K562 (cell line): ENCODE results near the gene P4HB. TPM values are rescaled to one million over a fixed set of nuclear protein-coding genes. Genes with fewer than 3 reads are reported as not detected.

ENCODE experiments used
- CTBP1 ChIP-seq: fragments of 450-650 bp; IDR thresholded peaks from 2 replicates; pipeline ENCODE4 v1.6.1; 2016; ENCODE audit warnings: borderline replicate concordance
- HDGF ChIP-seq: fragments of 450-650 bp; IDR thresholded peaks from 2 replicates; pipeline ENCODE4 v1.6.1; 2016
- ILF3 ChIP-seq: fragments of 450-650 bp; IDR thresholded peaks from 2 replicates; pipeline ENCODE4 v1.6.1; 2018; ENCODE audit warnings: antibody characterized with exemption, mild to moderate bottlenecking, moderate library complexity, borderline replicate concordance
- JUN ChIP-seq, 2 experiments: sonication (generic) in 1 of 2; formaldehyde crosslinking in 1 of 2; IDR thresholded peaks; 2 replicates each; pipeline versions ENCODE4 v1.6.1 to v1.8.0; 2012 to 2022; ENCODE audit warnings: borderline replicate concordance in 2 of 2, mild to moderate bottlenecking in 2 of 2, improper control_type of control experiment in 1 of 2, low read depth in 1 of 2, low read length in 1 of 2, missing genetic modification reagents in 1 of 2
- KLF1 ChIP-seq: fragments of 450-650 bp; IDR thresholded peaks from 2 replicates; pipeline ENCODE4 v1.6.1; 2016; ENCODE audit warnings: missing genetic modification characterization, missing compliant biosample characterization
- MCM7 ChIP-seq, 2 experiments: fragments of 450-650 bp; IDR thresholded peaks; 2 replicates each; pipeline ENCODE4 v1.6.1; 2016 to 2018
- NONO ChIP-seq, 2 experiments: fragments of 200-400 bp in 1 of 2; fragments of 450-650 bp in 1 of 2; formaldehyde crosslinking in 1 of 2; IDR thresholded peaks; 2 replicates each; pipeline ENCODE4 v1.6.1; 2017; ENCODE audit warnings: low read depth in 2 of 2, mild to moderate bottlenecking in 2 of 2, moderate library complexity in 2 of 2, low read length in 1 of 2
- PHB ChIP-seq: fragments of 250-450 bp; sonication (Bioruptor Pico); IDR thresholded peaks from 2 replicates; pipeline ENCODE4 v1.5.0; 2021
- PHF8 ChIP-seq: fragments of 200-600 bp; sonication (generic); IDR thresholded peaks from 2 replicates; pipeline ENCODE4 v1.6.1; 2012; ENCODE audit warnings: mixed run types, mild to moderate bottlenecking, inconsistent platforms, low read length, moderate library complexity, borderline replicate concordance
- POLR2A ChIP-seq: fragments of 450-650 bp; conservative IDR thresholded peaks from 2 replicates; pipeline ENCODE4 v1.6.1; 2016
- PTRF ChIP-seq: fragments of 450-650 bp; IDR thresholded peaks from 2 replicates; pipeline ENCODE4 v1.6.1; 2016; ENCODE audit warnings: mild to moderate bottlenecking, missing genetic modification characterization, missing compliant biosample characterization
- ZNF561 ChIP-seq: fragments of 450-650 bp; formaldehyde crosslinking; conservative IDR thresholded peaks from 2 replicates; pipeline ENCODE4 v1.4.0; 2020; ENCODE audit warnings: mild to moderate bottlenecking, moderate library complexity
- ZNF589 ChIP-seq: fragments of 200-800 bp; sonication (Bioruptor generic); IDR thresholded peaks from 2 replicates; pipeline ENCODE4 v1.6.1; 2016; ENCODE audit warnings: low read depth, missing genetic modification characterization, missing compliant biosample characterization
- polyA plus RNA-seq, 8 experiments: library from polyadenylated mRNA; depleted of rRNA in 4 of 8; stranded (reverse) in 5 of 8; unstranded in 3 of 8; fragments of >200 nt; fragmentation: Nextera tagmentation in 2 of 8; fragmentation: Illumina TruSeq in 1 of 8; extraction: Ambion mirVana in 2 of 8; extraction: Trizol in 1 of 8; gene quantifications; 2 replicates each; pipeline versions ENCODE4 v1.2.1 to v1.2.3, GENCODE V29; 2011 to 2014; ENCODE audit warnings: inconsistent platforms in 1 of 8, missing spikeins in 1 of 8
- total RNA-seq, 7 experiments: library from RNA; depleted of rRNA in 6 of 7; stranded (reverse); fragments of >200 nt in 6 of 7; fragmentation: Illumina TruSeq in 2 of 7; extraction: Trizol in 2 of 7; gene quantifications; 2 replicates each; pipeline versions ENCODE4 v1.2.1 to v1.2.3, GENCODE V29; 2011 to 2021; ENCODE audit warnings: low replicate concordance in 1 of 7
- TF ChIP-seq, protein P1 (sequence below): sonication (generic); formaldehyde crosslinking; IDR thresholded peaks from 2 replicates; pipeline ENCODE4 v1.8.0; 2022; ENCODE audit warnings: mild to moderate bottlenecking, missing genetic modification reagents
- TF ChIP-seq, protein P2 (sequence below): IDR thresholded peaks from 2 replicates; pipeline ENCODE4 v1.6.1; 2012; ENCODE audit warnings: low read depth, low read length, improper control_type of control experiment, borderline replicate concordance
- TF ChIP-seq, protein P3 (sequence below), 2 experiments: fragments of 450-650 bp in 1 of 2; sonication (generic) in 1 of 2; formaldehyde crosslinking; conservative IDR thresholded peaks; 2 replicates each; pipeline versions ENCODE4 v1.4.0 to v1.8.1; 2020 to 2022; ENCODE audit warnings: mild to moderate bottlenecking in 1 of 2, missing genetic modification reagents in 1 of 2
- TF ChIP-seq, protein P4 (sequence below): sonication (generic); formaldehyde crosslinking; IDR thresholded peaks from 2 replicates; pipeline ENCODE4 v1.8.0; 2022; ENCODE audit warnings: mild to moderate bottlenecking, missing genetic modification reagents
- TF ChIP-seq, protein P5 (sequence below): fragments of 200-800 bp; sonication (Bioruptor generic); IDR thresholded peaks from 2 replicates; pipeline ENCODE4 v1.6.1; 2017; ENCODE audit warnings: missing genetic modification characterization, missing compliant biosample characterization

The P4HB gene
- total and polyA plus RNA-seq, 9 of the 15 experiments (the other 6 are each of a cell fraction or from before 2014, with no cell fraction given) = 4.4 to 645 (median 325) TPM

DNA sequence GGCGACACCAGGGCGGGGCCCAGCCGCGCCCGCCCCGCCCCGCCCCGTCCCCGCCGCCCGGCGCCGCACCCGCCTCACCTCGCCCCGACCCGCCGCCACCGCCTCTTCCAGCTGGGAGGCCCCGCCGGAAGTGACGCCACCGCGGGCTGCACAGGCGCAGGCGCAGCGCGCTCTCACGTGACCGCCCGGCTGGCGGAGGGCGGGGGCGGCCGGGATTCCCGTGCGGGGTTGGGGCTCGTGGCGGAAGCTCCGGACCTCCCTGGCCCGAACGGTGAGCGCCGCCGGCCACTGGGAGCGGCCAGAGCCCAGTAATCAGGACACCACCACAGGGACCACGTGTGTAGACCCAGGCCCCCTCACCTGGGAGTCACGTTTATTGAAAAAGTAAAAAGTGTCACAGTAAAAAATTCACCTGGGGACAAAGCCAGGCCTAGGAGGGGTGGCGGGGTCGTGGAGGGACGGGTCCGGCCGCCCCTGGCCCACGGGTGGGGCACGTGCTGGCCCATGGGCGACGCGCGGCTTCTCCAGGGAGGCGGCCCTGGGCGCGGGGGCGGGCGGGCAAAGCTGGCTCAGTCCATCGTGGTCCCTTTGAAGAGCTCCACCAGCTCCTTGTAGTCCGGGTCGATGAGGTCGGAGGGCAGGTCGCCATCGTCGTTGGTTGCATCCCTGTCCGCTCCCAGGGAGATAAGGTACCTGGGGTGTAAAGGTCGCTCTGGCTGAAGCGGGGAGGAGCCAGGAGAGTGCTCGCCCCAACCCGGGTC lies 27.0 kb downstream of the P4HB start, which contains the start of gene MCRIP1 (continued):
- TF ChIP-seq, protein P1, sequence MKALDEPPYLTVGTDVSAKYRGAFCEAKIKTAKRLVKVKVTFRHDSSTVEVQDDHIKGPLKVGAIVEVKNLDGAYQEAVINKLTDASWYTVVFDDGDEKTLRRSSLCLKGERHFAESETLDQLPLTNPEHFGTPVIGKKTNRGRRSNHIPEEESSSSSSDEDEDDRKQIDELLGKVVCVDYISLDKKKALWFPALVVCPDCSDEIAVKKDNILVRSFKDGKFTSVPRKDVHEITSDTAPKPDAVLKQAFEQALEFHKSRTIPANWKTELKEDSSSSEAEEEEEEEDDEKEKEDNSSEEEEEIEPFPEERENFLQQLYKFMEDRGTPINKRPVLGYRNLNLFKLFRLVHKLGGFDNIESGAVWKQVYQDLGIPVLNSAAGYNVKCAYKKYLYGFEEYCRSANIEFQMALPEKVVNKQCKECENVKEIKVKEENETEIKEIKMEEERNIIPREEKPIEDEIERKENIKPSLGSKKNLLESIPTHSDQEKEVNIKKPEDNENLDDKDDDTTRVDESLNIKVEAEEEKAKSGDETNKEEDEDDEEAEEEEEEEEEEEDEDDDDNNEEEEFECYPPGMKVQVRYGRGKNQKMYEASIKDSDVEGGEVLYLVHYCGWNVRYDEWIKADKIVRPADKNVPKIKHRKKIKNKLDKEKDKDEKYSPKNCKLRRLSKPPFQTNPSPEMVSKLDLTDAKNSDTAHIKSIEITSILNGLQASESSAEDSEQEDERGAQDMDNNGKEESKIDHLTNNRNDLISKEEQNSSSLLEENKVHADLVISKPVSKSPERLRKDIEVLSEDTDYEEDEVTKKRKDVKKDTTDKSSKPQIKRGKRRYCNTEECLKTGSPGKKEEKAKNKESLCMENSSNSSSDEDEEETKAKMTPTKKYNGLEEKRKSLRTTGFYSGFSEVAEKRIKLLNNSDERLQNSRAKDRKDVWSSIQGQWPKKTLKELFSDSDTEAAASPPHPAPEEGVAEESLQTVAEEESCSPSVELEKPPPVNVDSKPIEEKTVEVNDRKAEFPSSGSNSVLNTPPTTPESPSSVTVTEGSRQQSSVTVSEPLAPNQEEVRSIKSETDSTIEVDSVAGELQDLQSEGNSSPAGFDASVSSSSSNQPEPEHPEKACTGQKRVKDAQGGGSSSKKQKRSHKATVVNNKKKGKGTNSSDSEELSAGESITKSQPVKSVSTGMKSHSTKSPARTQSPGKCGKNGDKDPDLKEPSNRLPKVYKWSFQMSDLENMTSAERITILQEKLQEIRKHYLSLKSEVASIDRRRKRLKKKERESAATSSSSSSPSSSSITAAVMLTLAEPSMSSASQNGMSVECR (CRISPR knock-in tag) = peak; percentile 58; the same call in 1 of the 2 replicates
- TF ChIP-seq HDGF (no peak), PHB (no peak), MCM7 (IDR thresholded peaks at IDR 0.05) (no peak), CTBP1 (no peak; the same call in 1 of the 2 replicates), KLF1 (tag) (peak; percentile 25; the same call in 1 of the 2 replicates), PHF8 (peak; percentile 75), ILF3 (no peak; the same call in 1 of the 2 replicates), PTRF (tag) (no peak), POLR2A (peak; percentile 80), ZNF561 (0 out of 2 replicates have a peak, but pooled peaks have one; percentile 3), JUN (IDR thresholded peaks at IDR 0.05; ENCODE audit: borderline replicate concordance, low read depth, low read length) (0 out of 2 replicates have a peak, but pooled peaks have one; percentile 9), JUN (CRISPR knock-in tag; IDR thresholded peaks at IDR 0.05; ENCODE audit: borderline replicate concordance) (no peak; the same call in 1 of the 2 replicates), ZNF589 (CRISPR knock-in tag) (peak; percentile 65; the same call in 1 of the 2 replicates), NONO (IDR thresholded peaks at IDR 0.05; ENCODE audit: low read depth in 2 of 2, low read length in 1 of 2) (no peak)
- TF ChIP-seq, protein P2, sequence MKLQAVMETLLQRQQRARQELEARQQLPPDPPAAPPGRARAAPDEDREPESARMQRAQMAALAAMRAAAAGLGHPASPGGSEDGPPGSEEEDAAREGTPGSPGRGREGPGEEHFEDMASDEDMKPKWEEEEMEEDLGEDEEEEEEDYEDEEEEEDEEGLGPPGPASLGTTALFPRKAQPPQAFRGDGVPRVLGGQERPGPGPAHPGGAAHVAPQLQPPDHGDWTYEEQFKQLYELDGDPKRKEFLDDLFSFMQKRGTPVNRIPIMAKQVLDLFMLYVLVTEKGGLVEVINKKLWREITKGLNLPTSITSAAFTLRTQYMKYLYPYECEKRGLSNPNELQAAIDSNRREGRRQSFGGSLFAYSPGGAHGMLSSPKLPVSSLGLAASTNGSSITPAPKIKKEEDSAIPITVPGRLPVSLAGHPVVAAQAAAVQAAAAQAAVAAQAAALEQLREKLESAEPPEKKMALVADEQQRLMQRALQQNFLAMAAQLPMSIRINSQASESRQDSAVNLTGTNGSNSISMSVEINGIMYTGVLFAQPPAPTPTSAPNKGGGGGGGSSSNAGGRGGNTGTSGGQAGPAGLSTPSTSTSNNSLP = no peak
- TF ChIP-seq, protein P3, sequence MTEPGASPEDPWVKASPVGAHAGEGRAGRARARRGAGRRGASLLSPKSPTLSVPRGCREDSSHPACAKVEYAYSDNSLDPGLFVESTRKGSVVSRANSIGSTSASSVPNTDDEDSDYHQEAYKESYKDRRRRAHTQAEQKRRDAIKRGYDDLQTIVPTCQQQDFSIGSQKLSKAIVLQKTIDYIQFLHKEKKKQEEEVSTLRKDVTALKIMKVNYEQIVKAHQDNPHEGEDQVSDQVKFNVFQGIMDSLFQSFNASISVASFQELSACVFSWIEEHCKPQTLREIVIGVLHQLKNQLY (CRISPR knock-in tag; conservative IDR thresholded peaks at IDR 0.05) = no peak; a peak in 1 of 4 replicates
- TF ChIP-seq, protein P4, sequence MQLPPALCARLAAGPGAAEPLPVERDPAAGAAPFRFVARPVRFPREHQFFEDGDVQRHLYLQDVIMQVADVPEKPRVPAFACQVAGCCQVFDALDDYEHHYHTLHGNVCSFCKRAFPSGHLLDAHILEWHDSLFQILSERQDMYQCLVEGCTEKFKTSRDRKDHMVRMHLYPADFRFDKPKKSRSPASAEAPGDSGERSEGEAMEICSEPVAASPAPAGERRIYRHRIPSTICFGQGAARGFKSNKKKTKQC (CRISPR knock-in tag) = peak; percentile 94
- TF ChIP-seq, protein P5, sequence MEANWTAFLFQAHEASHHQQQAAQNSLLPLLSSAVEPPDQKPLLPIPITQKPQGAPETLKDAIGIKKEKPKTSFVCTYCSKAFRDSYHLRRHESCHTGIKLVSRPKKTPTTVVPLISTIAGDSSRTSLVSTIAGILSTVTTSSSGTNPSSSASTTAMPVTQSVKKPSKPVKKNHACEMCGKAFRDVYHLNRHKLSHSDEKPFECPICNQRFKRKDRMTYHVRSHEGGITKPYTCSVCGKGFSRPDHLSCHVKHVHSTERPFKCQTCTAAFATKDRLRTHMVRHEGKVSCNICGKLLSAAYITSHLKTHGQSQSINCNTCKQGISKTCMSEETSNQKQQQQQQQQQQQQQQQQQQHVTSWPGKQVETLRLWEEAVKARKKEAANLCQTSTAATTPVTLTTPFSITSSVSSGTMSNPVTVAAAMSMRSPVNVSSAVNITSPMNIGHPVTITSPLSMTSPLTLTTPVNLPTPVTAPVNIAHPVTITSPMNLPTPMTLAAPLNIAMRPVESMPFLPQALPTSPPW (CRISPR knock-in tag) = peak; percentile 98
